Raji (cell line): ENCODE results near the gene PLCD3.

Experiments
- POLR2A ChIP-seq: IDR thresholded peaks from 2 replicates; pipeline ENCODE4 v1.6.1; 2011; ENCODE audit warnings: low read depth, low read length, control low read depth; ENCODE audit not compliant: insufficient read depth

The PLCD3 gene, protein sequence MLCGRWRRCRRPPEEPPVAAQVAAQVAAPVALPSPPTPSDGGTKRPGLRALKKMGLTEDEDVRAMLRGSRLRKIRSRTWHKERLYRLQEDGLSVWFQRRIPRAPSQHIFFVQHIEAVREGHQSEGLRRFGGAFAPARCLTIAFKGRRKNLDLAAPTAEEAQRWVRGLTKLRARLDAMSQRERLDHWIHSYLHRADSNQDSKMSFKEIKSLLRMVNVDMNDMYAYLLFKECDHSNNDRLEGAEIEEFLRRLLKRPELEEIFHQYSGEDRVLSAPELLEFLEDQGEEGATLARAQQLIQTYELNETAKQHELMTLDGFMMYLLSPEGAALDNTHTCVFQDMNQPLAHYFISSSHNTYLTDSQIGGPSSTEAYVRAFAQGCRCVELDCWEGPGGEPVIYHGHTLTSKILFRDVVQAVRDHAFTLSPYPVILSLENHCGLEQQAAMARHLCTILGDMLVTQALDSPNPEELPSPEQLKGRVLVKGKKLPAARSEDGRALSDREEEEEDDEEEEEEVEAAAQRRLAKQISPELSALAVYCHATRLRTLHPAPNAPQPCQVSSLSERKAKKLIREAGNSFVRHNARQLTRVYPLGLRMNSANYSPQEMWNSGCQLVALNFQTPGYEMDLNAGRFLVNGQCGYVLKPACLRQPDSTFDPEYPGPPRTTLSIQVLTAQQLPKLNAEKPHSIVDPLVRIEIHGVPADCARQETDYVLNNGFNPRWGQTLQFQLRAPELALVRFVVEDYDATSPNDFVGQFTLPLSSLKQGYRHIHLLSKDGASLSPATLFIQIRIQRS

DNA sequence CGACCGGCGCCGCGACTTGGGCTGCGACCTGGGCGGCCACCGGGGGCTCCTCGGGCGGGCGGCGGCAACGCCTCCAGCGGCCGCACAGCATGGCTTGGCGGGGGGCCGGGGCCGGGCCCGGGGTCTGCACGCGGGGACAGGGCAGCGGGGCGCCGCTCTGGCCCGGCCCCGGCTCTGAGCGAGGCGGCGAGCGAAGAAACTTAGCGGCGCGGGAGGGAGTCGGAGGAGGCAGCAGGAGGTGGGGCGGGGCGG is at the start of gene PLCD3:
Gene PLCD3, minus strand, starts transcription at position 196 of the 252 bp plus-strand sequence. Its CDS starts 105 bp downstream, at position 91.
- TF ChIP-seq POLR2A = no peak

DNA sequence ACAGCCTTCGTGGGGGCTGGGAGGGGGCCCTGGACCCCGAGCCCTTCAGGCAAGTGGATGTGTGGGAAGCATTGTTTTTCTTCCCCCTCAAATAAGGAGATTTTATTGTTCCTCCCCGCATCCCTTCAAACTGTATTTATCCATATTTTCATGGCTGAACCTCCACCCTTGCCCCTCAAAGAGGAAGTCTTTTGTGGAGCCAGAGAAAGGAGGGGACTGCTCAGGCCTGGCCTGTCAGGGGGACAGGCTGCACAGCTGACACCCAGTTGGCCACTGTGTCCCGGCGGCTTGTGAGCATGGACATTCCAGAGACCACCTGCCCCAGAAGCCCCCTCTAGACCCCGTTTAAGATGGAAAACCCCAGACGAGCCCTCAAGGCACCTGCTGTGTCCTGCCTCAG is 45.2 kb upstream of the PLCD3 start:
- TF ChIP-seq POLR2A = no peak

DNA sequence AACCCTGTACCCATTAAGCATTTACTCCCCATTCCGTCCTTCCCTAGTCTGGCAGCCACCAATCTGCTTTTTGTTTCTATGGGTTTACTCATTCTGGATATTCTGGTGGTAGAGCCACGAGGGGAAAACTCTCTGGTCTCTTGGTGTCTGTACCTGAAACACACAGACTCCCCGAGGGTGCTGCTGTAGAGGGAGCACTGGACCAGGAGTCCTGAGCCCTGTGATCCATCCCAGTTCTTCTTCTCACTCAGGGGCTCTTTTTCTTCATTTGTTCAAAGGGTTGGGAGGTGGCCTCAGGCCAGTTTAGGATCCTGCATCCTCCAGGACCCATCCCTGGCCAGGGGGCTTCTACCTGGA is 43.4 kb upstream of the PLCD3 start:
- TF ChIP-seq POLR2A = no peak

DNA sequence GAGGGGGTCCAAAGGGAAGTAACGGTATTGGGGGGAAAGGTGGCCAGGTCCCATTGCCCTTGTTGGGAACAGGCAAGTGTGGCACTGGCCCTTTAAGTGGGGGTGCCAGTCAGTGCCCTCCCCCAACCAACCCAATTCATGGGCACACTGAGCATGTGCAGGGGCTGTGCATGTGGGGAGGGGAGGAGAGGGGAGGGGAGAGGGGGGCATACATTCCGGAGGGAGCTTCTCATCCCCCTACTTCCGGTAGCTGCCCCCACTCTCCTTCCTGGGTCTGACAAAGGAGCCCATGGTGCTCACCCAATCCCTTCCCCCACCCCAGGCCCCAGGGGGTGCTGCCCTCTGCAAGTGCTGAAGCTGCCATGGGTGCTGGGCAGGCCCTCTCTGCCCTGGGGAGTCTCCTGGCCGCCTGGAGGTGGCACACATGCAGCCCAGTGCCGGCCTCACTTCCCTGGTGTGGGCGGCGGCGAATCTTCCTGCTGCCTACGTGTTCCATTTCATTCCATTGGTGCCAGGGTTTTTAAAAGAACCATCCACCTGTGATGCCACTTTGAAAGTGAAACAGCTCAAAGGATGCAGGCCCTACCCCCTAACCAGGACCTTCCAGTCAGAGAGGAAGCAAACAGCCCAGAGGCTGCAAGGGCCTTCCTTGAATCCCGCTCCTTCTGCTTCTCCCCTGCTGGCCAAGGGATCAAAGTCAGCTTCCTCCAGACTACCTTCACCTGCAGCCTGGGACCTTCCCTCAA is 40.4 kb upstream of the PLCD3 start:
- peak; percentile 40 for TF ChIP-seq POLR2A

DNA sequence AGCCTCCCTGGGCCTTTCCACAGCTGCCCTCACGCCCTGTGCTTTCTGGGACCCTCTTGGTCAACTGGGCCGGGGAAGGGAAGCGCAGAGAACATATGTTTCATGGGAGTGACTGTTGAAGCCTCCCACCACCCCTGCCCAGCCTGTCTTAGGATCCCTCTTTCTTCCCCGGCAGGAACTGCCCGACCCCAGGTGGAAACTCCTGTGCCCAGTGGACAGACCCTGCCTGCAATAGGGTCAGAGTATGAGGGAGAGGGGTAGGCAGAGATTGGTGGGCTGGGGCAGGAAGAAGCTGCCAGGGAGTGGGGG is 39.9 kb upstream of the PLCD3 start:
- no peak for TF ChIP-seq POLR2A

DNA sequence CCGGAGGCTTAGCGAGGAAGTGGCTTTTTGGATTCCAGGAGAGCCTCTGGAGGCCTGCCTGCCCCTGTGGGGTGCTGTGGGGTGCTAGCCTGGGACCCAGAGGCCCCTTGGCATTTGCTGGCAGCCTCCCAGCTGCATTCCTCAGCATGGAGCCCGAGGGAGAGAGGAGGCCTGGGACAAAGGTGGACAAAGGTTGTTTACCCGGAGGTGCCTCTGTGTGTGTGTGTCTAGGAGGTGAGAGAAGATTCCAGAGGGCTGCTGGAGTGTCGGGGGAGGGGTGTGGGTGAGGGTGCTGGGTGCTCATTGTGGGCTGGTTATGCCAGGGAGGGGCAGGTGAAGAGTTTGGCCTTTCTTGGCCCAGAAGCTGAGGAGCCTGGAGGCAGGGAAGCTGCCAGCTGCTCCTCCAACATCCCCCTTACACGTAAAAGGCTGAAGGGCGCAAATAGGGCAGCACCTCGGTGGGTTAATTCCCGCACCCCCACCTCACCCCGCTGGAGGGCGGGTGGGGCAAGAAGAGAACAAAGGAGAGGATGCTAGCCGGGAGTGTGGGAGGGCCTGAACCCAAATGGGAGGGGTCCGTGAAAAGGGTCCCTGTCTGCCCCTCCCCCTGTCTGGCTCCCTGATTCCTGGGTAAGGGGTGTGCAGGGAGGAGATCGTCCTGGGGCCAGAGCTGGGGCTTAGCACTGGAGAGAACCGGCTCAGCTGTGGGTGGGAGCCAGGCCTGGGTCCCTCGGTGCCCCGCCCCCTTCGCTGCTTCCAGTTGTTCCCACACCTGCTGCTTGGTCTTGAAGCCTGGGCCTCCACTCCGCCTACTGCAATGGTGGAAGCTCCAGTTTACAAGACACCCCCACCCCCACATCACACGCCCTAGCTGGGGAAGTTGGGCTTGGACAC is 39.3 kb upstream of the PLCD3 start:
- TF ChIP-seq POLR2A = no peak

DNA sequence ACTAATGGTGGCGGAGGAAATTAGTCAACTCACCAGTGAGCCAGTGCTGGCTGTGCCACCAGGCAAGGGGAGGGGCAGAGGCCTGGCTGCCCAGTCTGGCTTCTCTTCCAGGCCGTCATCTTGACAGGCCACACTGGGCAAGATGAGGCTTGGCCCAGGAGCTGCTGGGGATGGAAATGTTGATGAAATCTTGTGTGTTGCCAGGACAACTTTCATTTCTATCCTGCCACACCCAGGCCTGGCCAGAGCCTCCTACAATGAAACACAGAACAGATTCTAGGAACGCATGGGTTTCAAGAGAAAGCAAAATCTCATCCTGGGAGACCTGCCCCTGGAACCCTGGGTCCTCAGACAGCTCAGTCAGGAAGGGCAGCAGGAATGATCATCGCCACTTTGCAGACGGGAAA is 38.6 kb upstream of the PLCD3 start:
- no peak for TF ChIP-seq POLR2A

DNA sequence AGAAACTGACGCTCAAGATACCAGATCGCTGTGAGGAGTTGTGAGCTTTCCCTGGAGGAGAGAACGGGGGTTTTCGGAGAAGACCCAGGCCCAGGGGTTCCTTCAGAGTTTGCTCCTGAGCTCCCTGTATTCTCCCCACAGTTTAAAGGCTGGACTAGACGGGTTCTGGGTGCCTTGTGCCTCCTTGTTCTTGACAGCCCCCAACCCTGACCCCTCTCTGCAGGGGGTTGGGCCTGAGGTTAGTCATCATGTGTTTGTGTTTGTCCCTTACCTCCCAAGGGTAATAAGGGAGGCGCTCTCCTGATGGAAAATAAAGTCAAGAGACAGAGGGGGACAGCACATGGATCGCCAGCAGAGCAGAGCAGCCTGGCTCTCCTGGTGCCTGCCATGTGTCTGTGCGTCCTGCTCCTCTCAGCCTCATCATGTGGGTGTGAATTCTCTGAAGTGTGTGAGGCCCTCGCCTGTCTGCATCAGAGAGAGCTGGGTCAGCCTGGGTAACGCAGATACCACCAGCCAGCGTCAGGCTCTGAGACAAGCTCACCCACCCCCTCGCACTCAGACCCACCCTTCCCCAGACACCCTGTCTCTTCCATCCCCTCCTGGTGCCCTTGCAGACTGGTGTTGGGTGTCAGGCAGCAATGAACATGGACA is 38.1 kb upstream of the PLCD3 start:
- TF ChIP-seq POLR2A = no peak

DNA sequence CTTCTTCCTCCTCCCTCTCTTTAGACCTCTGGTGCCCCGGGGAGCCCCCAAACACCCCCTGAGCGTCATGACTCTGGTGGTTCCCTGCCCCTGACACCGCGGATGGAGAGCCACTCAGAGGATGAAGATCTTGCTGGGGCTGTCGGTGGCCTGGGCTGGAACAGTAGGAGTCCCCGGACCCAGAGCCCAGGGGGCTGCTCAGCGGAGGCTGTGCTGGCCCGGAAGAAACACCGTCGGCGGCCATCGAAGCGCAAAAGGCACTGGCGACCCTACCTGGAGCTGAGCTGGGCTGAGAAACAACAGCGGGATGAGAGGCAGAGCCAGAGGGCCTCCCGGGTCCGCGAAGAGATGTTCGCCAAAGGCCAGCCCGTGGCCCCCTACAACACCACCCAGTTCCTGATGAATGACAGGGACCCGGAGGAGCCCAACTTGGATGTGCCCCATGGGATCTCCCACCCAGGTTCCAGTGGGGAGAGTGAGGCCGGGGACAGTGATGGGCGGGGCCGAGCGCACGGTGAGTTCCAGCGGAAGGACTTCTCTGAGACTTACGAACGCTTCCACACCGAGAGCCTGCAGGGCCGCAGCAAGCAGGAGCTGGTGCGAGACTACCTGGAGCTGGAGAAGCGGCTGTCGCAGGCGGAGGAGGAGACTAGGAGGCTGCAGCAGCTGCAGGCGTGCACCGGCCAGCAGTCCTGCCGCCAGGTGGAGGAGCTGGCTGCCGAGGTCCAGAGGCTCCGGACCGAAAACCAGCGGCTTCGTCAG is 36.9 kb upstream of the PLCD3 start:
- no peak for TF ChIP-seq POLR2A

DNA sequence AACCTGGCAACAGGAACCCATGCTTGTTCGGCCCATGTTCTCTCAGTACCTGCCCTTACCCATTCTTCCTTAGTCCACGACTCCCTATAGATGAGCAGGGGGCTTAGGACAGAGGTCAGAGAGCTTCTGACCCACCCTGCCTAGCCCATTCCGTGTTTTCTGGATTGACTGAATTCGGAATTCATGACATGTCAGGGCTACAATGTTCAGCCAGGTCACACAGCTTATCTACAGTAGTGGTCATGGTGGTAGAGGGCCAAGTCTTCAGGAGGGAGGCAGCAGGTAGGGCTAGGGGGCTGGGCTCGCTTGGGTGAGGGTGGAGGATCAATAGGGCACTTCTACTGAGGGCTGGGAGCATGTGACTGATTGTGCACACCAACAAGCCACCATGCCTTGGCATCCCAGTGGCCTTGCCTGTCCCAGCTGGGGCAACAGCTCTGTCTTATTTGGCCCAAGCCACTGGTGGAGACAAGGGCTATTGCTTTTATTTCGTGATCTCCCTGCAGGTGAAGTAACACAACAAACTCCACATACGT is 32.5 kb upstream of the PLCD3 start:
- TF ChIP-seq POLR2A = no peak

DNA sequence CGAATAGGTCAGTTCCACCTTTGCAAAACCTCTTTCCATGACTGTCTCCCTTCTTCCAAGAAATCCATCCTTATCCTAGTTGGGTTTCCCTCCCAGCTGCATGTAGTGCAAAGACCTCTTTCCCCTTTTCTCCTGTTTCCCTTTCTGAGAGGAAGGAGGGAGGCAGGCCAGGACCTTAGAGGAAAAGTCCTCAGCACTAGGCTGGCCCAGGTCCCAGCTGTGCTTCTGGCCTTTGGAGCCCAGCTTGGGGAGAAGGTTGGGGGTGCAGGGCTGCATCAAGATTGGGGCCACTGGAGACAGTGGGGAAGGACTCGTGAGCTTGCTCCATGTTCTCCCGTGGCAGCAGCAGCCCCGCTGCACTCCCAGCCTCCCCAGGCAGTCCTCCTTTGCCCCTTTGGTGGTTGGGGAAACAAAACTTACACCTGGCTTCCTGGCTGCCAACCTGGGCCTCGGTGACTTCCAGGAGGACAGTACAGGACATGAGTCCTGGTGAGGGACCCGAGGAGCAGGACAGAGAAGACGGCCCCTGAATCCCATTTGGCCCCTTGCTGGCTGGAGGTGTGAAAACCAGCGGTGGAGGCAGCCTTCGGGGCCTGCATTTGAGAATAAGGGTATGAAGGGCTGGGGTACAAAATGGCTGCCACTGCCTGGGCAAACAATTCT is 29.8 kb upstream of the PLCD3 start:
- TF ChIP-seq POLR2A = no peak

DNA sequence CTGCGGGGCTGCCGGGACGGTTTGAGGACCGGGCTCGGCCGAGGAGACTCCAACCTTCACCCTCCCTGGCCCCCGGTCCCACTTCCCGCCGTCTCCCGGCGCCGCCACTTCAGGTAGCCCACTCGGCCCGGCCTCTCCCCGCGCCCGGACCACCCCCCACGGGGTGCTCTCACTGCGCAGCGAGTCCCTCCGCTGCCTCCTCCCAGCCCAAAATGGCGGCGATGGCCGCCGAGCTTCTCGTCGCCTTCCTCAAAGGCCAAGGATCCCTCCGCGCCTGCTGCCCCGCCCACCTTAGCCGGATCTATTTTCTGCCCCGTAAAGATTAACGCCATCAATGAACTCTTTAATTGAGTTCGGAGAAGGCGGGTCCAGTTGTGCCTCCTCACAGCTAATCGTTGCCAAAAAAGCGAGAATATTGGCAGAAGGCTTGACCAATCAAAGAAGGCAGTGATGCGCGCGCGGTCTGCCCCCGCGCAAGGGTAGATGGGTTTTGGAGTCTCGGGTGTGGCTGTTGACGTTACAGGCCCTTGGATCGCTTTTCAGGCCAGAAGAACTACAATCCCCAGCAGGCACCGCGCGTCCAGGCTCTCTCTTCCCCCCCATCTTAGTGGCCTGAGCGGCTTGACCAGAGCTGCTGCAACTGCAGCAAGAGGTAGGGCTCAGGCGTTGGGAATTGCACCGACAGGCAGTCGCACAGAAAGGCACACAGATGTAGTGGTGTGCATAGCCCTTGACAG is 29.1 kb upstream of the PLCD3 start, which contains the start of gene HEXIM2:
Gene HEXIM2, plus strand, starts transcription at position 588 of the 737 bp plus-strand sequence. CDS start 919 bp downstream, outside the sequence.
- TF ChIP-seq POLR2A = peak; percentile 76

DNA sequence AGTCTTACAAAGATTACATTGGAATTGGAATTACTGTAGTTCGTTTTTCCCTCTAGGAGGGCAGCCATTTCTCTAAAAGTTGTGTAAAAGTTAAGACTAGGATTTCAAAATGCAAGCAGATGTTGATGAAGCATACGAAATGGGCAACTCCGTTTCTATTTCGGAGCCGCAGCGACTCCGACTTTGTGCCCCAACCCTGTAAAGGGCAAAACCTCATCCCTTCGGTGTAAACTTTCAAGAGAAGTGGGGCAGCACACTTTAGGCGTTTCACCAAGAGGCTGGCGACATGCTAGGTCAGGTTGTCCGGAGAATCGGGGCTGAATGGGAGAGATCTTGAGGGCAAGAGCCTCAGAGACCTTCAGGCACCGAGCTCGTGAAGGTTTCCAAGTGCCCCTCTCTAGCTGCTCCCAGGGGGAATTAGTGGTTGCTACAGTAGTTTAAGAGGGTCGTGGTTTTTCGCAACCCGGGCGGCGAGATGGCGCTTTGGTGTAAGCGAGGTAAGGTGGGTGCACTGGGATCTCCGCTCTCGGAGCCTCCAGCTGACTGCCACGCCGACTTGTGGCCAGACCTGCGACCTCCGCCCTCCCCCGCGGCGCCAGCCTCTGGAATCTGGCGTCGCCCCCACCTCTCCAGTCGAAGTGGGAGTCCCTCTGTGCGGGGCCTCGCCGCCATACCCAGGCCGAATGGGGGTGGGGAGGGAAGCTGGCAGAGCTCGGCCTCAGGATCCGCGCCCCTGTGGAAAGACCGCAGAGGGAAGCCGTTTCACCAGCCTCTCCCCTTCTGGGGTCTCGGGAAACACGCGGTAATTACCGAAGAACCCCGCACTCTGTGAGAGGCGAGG is 28.4 kb upstream of the PLCD3 start:
- TF ChIP-seq POLR2A = no peak; the same call in 1 of the 2 replicates
